ENCODE measurements around the gene S100B. TPM values are rescaled to one million over a fixed set of nuclear protein-coding genes. Genes with fewer than 3 reads are reported as not detected.

S100B gene
- total RNA-seq, 2 donors from 2014 or later = not detected

Other genes starting within 250 kb of the S100B start
- gene DIP2A, start 146.2 kb downstream of the S100B start, total RNA-seq = 10 to 100 TPM; 39.4 to 71.6 TPM
- 10 to 100 TPM; 64.7 to 92.4 TPM for gene PRMT2, start 30.6 kb upstream of the S100B start, total RNA-seq